Tibial artery (tissue), 4 donors: Measurements from ENCODE around the gene CPB2.

ENCODE experiments used
- DNase-seq, 2 donors: peaks; one replicate each; pipeline ENCODE4 v3.0.0-alpha.2; 2019
- H3K27ac ChIP-seq, 2 donors: fragments of 200-600 bp; sonication (generic) in 1 of 2; 1 replicate in 1 of 2; 2 replicates in 1 of 2; pipeline ENCODE4 v1.5.1; 2018 to 2019; ENCODE audit warnings: mild to moderate bottlenecking in 1 of 2
- H3K27me3 ChIP-seq, 2 donors: fragments of 200-600 bp; sonication (generic) in 1 of 2; one replicate each; pipeline versions ENCODE4 v1.5.1 to v1.6.0; 2016 to 2019
- H3K36me3 ChIP-seq, 3 donors: fragments of 200-600 bp; sonication (generic) in 2 of 3; one replicate each; pipeline ENCODE4 v1.5.1; 2016 to 2019; ENCODE audit warnings: mild to moderate bottlenecking in 2 of 3
- H3K4me1 ChIP-seq, 4 donors: fragments of 200-600 bp; sonication (generic) in 2 of 4; 1 replicate in 3 of 4; 2 replicates in 1 of 4; pipeline ENCODE4 v1.5.1; 2016 to 2019
- H3K4me3 ChIP-seq, 2 donors: fragments of 200-600 bp; sonication (generic) in 1 of 2; 1 replicate in 1 of 2; 2 replicates in 1 of 2; pipeline ENCODE4 v1.5.1; 2018 to 2019; ENCODE audit warnings: mild to moderate bottlenecking in 2 of 2
- H3K9me3 ChIP-seq, 3 donors: fragments of 200-600 bp; sonication (generic) in 1 of 3; one replicate each; pipeline ENCODE4 v1.5.1; 2016 to 2019
- CTCF ChIP-seq, 2 experiments: fragments of 200-600 bp in 1 of 2; fragments of 450-650 bp in 1 of 2; IDR thresholded peaks; one replicate each; pipeline ENCODE4 v1.5.1; 2017 to 2019; ENCODE audit warnings: antibody characterized with exemption in 2 of 2, mild to moderate bottlenecking in 1 of 2, moderate library complexity in 1 of 2
- intact Hi-C: fragments of 100-400 bp; cut with DNase I; formaldehyde crosslinking; loops from one replicate; pipeline ENCODE4 v1.15.0; 2023; ENCODE audit warnings: low total_unique reads

CPB2 gene

GRCh38 chr13:46131705-46132104 is 26.9 kb upstream of the CPB2 start:
- H3K9me3 ChIP-seq: no peaks in the 10 kb centered on the region
- peaks cover 0 to 10% of the 10 kb centered on the region in 2 donors for H3K27me3 ChIP-seq
- H3K4me3 ChIP-seq: no peak overlapping the region
- intact Hi-C loops: no loop called here
- TF ChIP-seq CTCF (IDR thresholded peaks at IDR 0.05): no peak
- no peaks in the 10 kb centered on the region for H3K36me3 ChIP-seq
- no peak overlapping the region for H3K27ac ChIP-seq
- H3K4me1 ChIP-seq: no peaks in the 10 kb centered on the region
- DNase-seq: no peak

- H3K27ac ChIP-seq: no peak overlapping the region
- no peak for DNase-seq
- H3K4me1 ChIP-seq: no peaks in the 10 kb centered on the region
- intact Hi-C loops: no loop called here
- no peak overlapping the region for H3K4me3 ChIP-seq
- TF ChIP-seq CTCF (IDR thresholded peaks at IDR 0.05): no peak
- no peaks in the 10 kb centered on the region for H3K9me3 ChIP-seq
- peaks cover 0 to 10% of the 10 kb centered on the region in 2 donors for H3K27me3 ChIP-seq
- H3K36me3 ChIP-seq: no peaks in the 10 kb centered on the region
Observed at GRCh38 chr13:46129955-46130618, 25.3 kb upstream of the CPB2 start.

- Histone ChIP-seq H3K27ac (no peak overlapping the region), H3K27me3 (peaks cover 0 to 10% of the 10 kb centered on the region in 2 donors), H3K9me3 (no peaks in the 10 kb centered on the region), H3K4me1 (no peaks in the 10 kb centered on the region), H3K36me3 (no peaks in the 10 kb centered on the region), H3K4me3 (no peak overlapping the region)
- no peak for TF ChIP-seq CTCF (IDR thresholded peaks at IDR 0.05)
- intact Hi-C loops: no loop called here
- DNase-seq: no peak
Observed at GRCh38 chr13:46129124-46129523, 24.3 kb upstream of the CPB2 start.

- intact Hi-C loops: no loop called here
- no peaks in the 10 kb centered on the region for H3K9me3 ChIP-seq
- H3K4me3 ChIP-seq: no peak overlapping the region
- DNase-seq: no peak
- no peak for TF ChIP-seq CTCF (IDR thresholded peaks at IDR 0.05)
- H3K36me3 ChIP-seq: no peaks in the 10 kb centered on the region
- peaks cover 0 to 10% of the 10 kb centered on the region in 2 donors for H3K27me3 ChIP-seq
- H3K4me1 ChIP-seq: no peaks in the 10 kb centered on the region
- H3K27ac ChIP-seq: no peak overlapping the region
Observed at GRCh38 chr13:46127358-46128023, 22.7 kb upstream of the CPB2 start.

DNA sequence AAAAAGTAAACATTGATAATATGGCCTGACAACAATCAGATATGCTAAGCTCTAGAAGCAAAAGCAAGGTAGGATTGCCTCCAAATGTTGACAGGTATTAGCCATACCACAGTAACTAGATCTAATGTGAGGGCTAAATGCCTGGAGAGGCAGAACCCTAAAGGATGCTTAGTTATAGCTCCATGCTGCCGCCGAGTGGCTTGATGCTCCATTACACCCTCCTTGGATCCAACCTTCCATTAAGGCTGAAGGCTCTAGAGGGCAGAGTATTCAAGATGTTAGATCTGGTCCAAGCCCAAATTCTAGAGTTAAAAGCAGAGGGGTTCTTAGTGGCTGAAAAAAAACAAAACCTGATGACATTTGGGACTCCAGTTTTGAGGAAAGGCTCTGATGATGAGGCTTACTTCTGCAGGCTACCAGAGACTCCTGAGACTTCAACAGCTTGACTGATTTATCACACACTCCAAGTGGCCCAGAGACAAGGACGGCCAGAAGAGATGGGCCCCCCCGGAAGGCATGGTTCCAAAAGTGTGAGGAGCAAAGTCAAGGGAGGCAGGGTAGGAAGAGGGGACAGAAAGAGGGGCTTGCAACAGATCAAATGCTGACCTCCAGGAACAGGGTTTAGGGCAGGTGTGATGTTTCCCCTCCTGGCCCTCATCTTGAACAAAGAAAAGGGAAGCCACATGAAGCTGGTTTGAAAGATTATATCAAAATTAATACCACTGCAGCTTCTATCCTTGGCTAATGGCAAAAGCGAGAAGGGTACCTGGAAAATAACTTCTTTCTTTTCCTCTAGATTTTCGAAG is 21.9 kb upstream of the CPB2 start:
- Histone ChIP-seq H3K4me1 (no peaks in the 10 kb centered on the region), H3K27me3 (peaks cover 0 to 8% of the 10 kb centered on the region in 2 donors), H3K36me3 (no peaks in the 10 kb centered on the region), H3K27ac (no peak overlapping the region), H3K4me3 (no peak overlapping the region), H3K9me3 (no peaks in the 10 kb centered on the region)
- DNase-seq: peak in 1 of 2 donors; percentile 38
- intact Hi-C loops: no loop called here
- TF ChIP-seq CTCF (IDR thresholded peaks at IDR 0.05): peak; percentile 33 to 38
